OCI-LY1 (cell line): Measurements from ENCODE around the gene SEL1L3.

Experiments used
- H2AFZ ChIP-seq: fragments of 200-600 bp; sonication (generic), shearing (Covaris generic); 2 replicates; pipeline ENCODE4 v1.6.0; 2014; ENCODE audit warnings: antibody characterized with exemption, mild to moderate bottlenecking, low read length
- H3F3A ChIP-seq: fragments of 200-600 bp; sonication (generic), shearing (Covaris generic); 2 replicates; pipeline ENCODE4 v1.6.0; 2014; ENCODE audit warnings: mild to moderate bottlenecking, antibody characterized with exemption, low read length, moderate library complexity; ENCODE audit not compliant: insufficient read depth
- H3K27ac ChIP-seq: fragments of 200-600 bp; sonication (generic); 2 replicates; pipeline ENCODE4 v1.5.1; 2014; ENCODE audit warnings: low read length, mixed run types, mild to moderate bottlenecking, low read depth; ENCODE audit not compliant: poor library complexity, severe bottlenecking
- H3K27me3 ChIP-seq: fragments of 200-600 bp; sonication (generic); 2 replicates; pipeline ENCODE4 v1.6.0; 2014; ENCODE audit warnings: antibody characterized with exemption, mild to moderate bottlenecking, low read length, moderate library complexity; ENCODE audit not compliant: insufficient read depth
- H3K36me3 ChIP-seq: fragments of 200-600 bp; sonication (generic); 2 replicates; pipeline ENCODE4 v1.6.1; 2014; ENCODE audit warnings: mild to moderate bottlenecking, antibody characterized with exemption, low read length, moderate library complexity, mixed read lengths; ENCODE audit not compliant: insufficient read depth
- H3K4me1 ChIP-seq: fragments of 200-600 bp; sonication (generic); 2 replicates; pipeline ENCODE4 v1.5.1; 2014; ENCODE audit warnings: mild to moderate bottlenecking, low read length, moderate library complexity; ENCODE audit not compliant: insufficient read depth, severe bottlenecking
- H3K4me2 ChIP-seq: fragments of 200-600 bp; sonication (generic), shearing (Covaris generic); 2 replicates; pipeline ENCODE4 v1.6.1; 2014; ENCODE audit warnings: low read length
- H3K4me3 ChIP-seq: fragments of 200-600 bp; sonication (generic); 2 replicates; pipeline ENCODE4 v1.5.1; 2014; ENCODE audit warnings: low read length, low read depth, mild to moderate bottlenecking, mixed read lengths; ENCODE audit not compliant: poor library complexity, severe bottlenecking
- H3K79me2 ChIP-seq: fragments of 200-600 bp; shearing (Covaris generic); 2 replicates; pipeline ENCODE4 v1.6.1; 2016; ENCODE audit warnings: mixed run types, low read length, mixed read lengths; ENCODE audit not compliant: insufficient read depth
- H3K9ac ChIP-seq: fragments of 200-600 bp; sonication (generic), shearing (Covaris generic); 2 replicates; pipeline ENCODE4 v1.6.1; 2014; ENCODE audit warnings: mild to moderate bottlenecking, low read length, mixed read lengths
- H3K9me2 ChIP-seq: fragments of 200-600 bp; sonication (generic), shearing (Covaris generic); 2 replicates; pipeline ENCODE4 v1.6.1; 2014; ENCODE audit warnings: low read depth, mild to moderate bottlenecking, low read length, mixed read lengths
- H3K9me3 ChIP-seq: fragments of 200-600 bp; shearing (Covaris generic); 2 replicates; pipeline ENCODE4 v1.6.1; 2014; ENCODE audit warnings: low read length, mixed read lengths
- H4K20me1 ChIP-seq: fragments of 200-600 bp; sonication (generic), shearing (Covaris generic); 2 replicates; pipeline ENCODE4 v1.6.0; 2016; ENCODE audit warnings: mild to moderate bottlenecking, low read length; ENCODE audit not compliant: insufficient read depth
- CTCF ChIP-seq: fragments of 200-600 bp; sonication (generic), shearing (Covaris generic); IDR thresholded peaks from 2 replicates; pipeline ENCODE4 v1.5.1; 2017; ENCODE audit warnings: mild to moderate bottlenecking, antibody characterized with exemption, low read length, moderate library complexity, mixed read lengths
- EZH2 ChIP-seq: fragments of 200-600 bp; sonication (generic), shearing (Covaris generic); IDR thresholded peaks from 2 replicates; pipeline ENCODE4 v1.8.0; 2017; ENCODE audit warnings: borderline replicate concordance, mixed run types, mild to moderate bottlenecking, antibody characterized with exemption, low read length, moderate library complexity, mixed read lengths

The SEL1L3 gene

GRCh38 chr4:25750874-25751273 lies 111.9 kb downstream of the SEL1L3 start:
- no peaks in the 10 kb centered on the region for H3K9me2 ChIP-seq
- no peaks in the 10 kb centered on the region for H3K27me3 ChIP-seq
- H3K27ac ChIP-seq = no peak overlapping the region
- H3K79me2 ChIP-seq = no peaks in the 10 kb centered on the region
- H3K4me3 ChIP-seq = no peak overlapping the region
- H2AFZ ChIP-seq = no peak overlapping the region
- no peak overlapping the region for H3K9ac ChIP-seq
- H3K36me3 ChIP-seq = peaks cover 54% of the 10 kb centered on the region
- H3F3A ChIP-seq = no peaks in the 10 kb centered on the region
- TF ChIP-seq CTCF (no peak), EZH2 (no peak)
- no peaks in the 10 kb centered on the region for H3K9me3 ChIP-seq
- H3K4me2 ChIP-seq = no peak overlapping the region
- no peaks in the 10 kb centered on the region for H4K20me1 ChIP-seq
- H3K4me1 ChIP-seq = no peaks in the 10 kb centered on the region

- no peaks in the 10 kb centered on the region for H3K27me3 ChIP-seq
- no peaks in the 10 kb centered on the region for H3K9me3 ChIP-seq
- no peaks in the 10 kb centered on the region for H4K20me1 ChIP-seq
- no peak overlapping the region for H3K4me2 ChIP-seq
- H3K9ac ChIP-seq = no peak overlapping the region
- H3K4me3 ChIP-seq = no peak overlapping the region
- no peak overlapping the region for H3K27ac ChIP-seq
- no peaks in the 10 kb centered on the region for H3K9me2 ChIP-seq
- no peak overlapping the region for H2AFZ ChIP-seq
- H3K79me2 ChIP-seq = no peaks in the 10 kb centered on the region
- H3K4me1 ChIP-seq = no peaks in the 10 kb centered on the region
- H3K36me3 ChIP-seq = peaks cover 47% of the 10 kb centered on the region
- TF ChIP-seq EZH2 (no peak), CTCF (no peak)
- H3F3A ChIP-seq = no peaks in the 10 kb centered on the region
Measured at GRCh38 chr4:25749150-25749794, 113.5 kb downstream of the SEL1L3 start.

- Histone ChIP-seq H4K20me1 (no peaks in the 10 kb centered on the region), H3K4me2 (no peak overlapping the region), H3K9me3 (no peaks in the 10 kb centered on the region), H3K27ac (no peak overlapping the region), H3K4me1 (no peaks in the 10 kb centered on the region), H3K9ac (no peak overlapping the region), H3K27me3 (no peaks in the 10 kb centered on the region), H3K36me3 (peaks cover 21% of the 10 kb centered on the region), H2AFZ (no peak overlapping the region), H3K9me2 (no peaks in the 10 kb centered on the region), H3K79me2 (no peaks in the 10 kb centered on the region), H3K4me3 (no peak overlapping the region), H3F3A (no peaks in the 10 kb centered on the region)
- TF ChIP-seq CTCF (no peak), EZH2 (no peak)
Measured at GRCh38 chr4:25743971-25744370, 118.8 kb downstream of the SEL1L3 start.
